WI38 (cell line): Measurements from ENCODE around the gene ZNF236.

Experiments used
- H3K4me3 ChIP-seq: 2 replicates; pipeline ENCODE4 v1.5.1; 2011; ENCODE audit warnings: low read depth, mild to moderate bottlenecking, control low read depth, low read length
- TF ChIP-seq, protein P1 (sequence below): IDR thresholded peaks from 2 replicates; pipeline ENCODE4 v1.5.1; 2012; ENCODE audit warnings: low read depth, mild to moderate bottlenecking, control low read depth, low read length

ZNF236 gene

DNA sequence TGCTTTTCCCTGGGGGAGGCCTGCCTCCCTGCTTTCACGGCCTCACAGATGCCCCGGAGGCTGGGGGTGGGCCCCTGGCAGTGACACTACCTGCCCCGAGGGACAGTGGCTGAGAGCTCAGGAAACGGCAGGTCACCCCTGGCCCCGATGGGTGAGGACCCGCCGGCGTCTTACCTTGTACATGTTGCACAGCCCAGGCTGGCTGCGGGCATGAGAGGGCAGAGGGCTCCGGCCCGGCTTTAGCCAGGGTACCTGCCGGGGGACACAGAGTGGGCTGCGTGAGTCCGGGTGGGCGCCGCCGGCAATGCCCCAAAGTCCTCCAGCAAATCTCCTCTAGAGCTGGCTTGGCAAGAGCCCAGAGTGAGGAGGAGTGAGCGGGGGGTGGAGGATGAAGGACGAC, 187.3 kb downstream of the ZNF236 start:
- H3K4me3 ChIP-seq: no peak overlapping the region

DNA sequence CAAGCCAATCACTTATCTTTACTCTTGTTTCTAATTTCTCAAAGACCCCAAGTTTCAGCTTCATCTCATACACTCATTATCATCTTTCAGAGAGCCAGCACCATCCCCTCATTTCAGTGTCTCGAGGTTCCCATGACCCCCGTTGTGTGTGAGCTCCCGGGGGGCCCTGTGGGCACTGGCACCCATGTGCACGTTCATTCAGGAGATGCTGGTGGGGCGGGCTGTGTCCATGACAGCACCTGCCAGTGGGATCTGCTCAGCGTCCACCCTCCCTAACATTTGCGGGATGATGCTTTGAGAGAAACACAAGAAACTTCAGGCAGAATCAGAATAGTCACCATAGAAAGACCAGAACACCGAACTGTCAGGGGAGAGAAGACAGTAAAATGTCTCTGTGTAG, 189.8 kb downstream of the ZNF236 start:
- TF ChIP-seq, protein P1, sequence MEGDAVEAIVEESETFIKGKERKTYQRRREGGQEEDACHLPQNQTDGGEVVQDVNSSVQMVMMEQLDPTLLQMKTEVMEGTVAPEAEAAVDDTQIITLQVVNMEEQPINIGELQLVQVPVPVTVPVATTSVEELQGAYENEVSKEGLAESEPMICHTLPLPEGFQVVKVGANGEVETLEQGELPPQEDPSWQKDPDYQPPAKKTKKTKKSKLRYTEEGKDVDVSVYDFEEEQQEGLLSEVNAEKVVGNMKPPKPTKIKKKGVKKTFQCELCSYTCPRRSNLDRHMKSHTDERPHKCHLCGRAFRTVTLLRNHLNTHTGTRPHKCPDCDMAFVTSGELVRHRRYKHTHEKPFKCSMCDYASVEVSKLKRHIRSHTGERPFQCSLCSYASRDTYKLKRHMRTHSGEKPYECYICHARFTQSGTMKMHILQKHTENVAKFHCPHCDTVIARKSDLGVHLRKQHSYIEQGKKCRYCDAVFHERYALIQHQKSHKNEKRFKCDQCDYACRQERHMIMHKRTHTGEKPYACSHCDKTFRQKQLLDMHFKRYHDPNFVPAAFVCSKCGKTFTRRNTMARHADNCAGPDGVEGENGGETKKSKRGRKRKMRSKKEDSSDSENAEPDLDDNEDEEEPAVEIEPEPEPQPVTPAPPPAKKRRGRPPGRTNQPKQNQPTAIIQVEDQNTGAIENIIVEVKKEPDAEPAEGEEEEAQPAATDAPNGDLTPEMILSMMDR: no peak
- no peak overlapping the region for H3K4me3 ChIP-seq

More for the DNA sequence above, 187.3 kb downstream of the ZNF236 start:
- TF ChIP-seq, protein P1: no peak

DNA sequence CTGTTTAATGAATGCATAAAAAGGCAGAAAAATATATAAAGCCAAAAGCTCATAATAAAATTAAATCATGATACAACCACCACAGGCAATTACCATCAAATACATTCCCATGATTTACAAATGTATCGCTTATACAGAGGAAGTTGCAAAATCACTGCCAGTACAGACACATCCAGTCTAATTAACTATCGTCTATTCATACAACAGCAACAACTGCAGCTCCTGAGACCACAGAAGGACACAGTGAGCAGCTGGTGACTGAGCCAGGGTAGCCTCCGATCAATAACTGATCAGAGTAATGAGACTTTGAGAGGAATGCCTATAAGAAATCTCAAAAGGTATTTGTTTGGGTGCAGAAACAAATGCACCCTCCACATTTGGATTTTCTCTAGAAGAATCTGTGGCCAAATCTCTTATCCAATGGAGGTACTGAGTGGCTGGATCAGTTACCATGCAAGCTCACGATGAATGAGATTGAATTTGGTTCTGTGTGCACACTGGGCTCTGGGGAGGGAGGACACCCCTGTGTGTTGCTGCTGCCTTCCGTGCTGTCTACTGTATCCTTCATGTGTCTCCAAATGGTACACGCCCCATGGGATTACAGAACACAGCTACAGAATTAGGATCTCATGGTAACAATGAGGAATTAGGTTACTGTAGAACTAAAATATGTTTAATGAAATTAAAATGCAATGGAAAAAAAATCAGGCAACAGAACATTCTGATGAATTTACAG, 190.6 kb downstream of the ZNF236 start:
- TF ChIP-seq, protein P1: no peak
- no peak overlapping the region for H3K4me3 ChIP-seq

DNA sequence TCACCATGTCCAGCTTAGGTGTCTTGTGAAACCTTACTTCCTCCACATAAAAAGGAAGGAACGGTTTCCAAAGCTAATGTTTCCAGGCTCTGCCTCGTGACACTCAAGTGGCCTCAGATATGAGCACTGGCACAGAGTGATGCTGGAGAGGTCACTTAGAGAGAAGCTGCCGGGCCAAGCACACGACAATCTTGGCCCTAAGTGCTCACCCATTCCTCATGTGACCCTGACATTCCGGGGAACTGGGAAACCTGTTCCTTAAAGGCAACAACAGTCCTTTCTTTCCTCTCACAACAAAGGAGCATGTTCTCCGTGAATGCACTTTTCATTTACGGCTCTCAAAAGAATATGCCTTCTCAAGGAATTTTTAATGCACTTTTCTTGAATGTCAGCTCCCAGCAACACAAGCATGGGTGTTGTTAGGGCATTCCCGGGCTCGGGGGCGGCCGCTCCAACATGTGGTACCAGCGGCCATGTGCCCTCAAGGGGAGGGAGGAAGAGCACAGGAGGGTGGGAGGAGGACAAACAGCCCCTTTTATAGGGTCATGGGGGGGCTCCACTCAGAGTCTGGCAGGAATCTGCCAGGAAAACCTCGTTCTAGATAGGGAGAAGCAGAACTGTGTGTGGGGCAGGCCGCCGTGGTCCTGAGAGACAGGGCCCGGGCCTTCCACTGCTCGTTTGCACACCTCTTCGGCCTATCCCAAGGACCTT, 191.6 kb downstream of the ZNF236 start:
- no peak overlapping the region for H3K4me3 ChIP-seq
- TF ChIP-seq, protein P1: no peak

DNA sequence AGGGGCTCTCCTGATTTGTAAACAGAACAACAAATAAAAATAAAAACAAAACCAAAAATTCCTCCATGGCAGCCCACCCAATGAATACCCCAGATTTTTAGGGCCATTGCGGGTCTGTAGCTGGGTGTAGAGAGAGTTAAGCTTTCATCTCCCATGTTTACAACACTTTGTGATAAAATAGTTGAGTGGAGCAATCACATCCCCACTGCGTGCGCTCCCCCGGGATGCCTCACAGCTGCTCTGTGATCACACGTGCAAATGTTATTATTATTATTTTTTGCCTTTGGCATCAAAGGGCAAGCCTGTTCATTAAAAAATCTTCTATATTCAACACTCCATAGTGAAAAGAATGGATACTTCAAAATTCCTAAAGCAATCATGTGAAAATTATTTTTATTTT, 192.2 kb downstream of the ZNF236 start:
- TF ChIP-seq, protein P1: no peak
- H3K4me3 ChIP-seq: no peak overlapping the region

DNA sequence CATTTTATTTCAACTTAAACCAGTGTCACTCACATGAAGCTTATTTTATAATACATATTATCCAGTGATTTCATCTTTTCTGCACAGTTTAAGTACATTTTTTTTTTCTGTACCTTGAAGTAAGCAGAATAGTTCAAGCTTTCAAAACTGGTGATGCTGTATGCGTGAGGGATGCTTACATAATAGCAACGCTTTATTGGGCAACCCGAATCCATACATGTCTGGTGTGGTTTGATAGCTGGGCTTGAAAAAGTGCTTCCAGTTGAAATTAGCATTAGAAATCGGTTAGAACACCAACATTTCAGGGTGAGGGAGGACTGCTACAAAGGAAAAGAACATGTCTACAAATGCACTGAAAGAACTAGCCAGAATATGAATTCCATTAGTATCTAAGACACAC, 192.8 kb downstream of the ZNF236 start:
- TF ChIP-seq, protein P1: no peak

More for the DNA sequence above, 192.8 kb downstream of the ZNF236 start:
- no peak overlapping the region for H3K4me3 ChIP-seq
